NCI-H2196 treated with DMSO at 0.1 percent for 48 hours (cell line): ENCODE data around the gene PAIP2.

ENCODE experiments used
- DNase-seq: peaks from one replicate; lab custom pipeline; 2025; ENCODE audit not compliant: unreplicated experiment; lab: John Stamatoyannopoulos, UW

Gene PAIP2

DNA sequence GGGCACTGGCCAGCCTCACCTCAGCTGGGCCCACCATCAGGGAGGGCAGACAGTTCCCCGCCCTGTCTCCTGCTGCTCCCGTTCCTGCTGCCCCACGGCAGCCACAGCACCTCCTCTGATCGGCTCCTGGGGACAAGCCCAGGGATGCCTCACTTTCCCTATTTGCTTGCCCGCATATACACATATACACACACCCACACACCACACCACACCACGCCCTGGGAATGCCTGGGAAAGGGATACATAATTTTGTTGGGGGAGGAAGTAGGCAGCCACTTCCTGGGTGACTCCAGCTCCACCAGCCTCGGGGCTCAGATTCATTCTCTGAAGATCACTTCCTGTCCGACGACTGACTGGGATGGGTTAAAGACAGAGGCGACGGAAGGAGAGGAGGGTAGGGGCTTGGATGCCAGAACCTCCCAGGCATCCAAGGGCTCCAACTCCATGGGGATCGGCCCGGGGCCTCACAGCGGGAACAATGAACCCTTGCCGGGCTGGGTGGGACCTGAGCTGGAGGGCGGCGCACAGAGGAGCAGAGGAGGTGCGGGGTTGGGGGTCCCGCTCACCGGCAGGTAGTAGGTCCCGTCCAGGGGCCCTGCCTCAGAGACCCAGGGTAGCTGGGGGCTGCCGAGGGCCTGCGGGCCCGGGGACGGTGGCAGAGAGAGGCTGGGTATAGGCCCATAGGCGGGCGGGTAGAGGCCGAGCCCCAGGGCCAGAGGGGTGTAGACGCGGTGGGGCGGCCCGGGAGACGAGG is 50.1 kb downstream of the PAIP2 start:
- no peak for DNase-seq

GRCh38 chr5:139392324-139392677 is 50.6 kb downstream of the PAIP2 start:
- no peak for DNase-seq

GRCh38 chr5:139392678-139393496 is 51.2 kb downstream of the PAIP2 start:
- peak; percentile 71 for DNase-seq

GRCh38 chr5:139393497-139394122 is 52.0 kb downstream of the PAIP2 start:
- DNase-seq: no peak

GRCh38 chr5:139394123-139394653 is 52.5 kb downstream of the PAIP2 start:
- no peak for DNase-seq

GRCh38 chr5:139394654-139395566 is 53.3 kb downstream of the PAIP2 start, which contains the start of gene PROB1:
TSS of gene PROB1 (minus strand) at chr5:139395104. CDS start at chr5:139395081, 23 bp downstream.
- DNase-seq: no peak

- DNase-seq: no peak
Measured at GRCh38 chr5:139395844-139396640, 54.4 kb downstream of the PAIP2 start.

DNA sequence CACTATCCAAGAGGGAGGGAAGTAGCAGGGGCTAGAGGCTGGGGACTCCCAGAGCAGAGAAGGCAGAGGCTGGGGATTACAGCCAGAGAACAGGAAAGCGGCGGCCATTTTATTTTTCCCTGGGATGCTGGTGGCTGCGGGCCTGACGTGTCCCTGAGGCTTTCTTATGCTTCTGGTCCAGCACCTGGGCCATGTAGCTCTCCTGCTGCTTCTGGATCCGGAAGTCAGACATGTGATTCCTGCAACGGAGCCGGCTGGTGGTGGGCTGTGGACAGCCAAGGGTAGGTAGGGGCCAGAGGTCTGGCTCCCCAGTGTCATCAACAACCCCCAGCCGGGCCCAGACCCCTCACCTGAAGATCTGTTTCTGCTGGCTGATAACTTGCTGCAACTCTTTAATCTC is 55.0 kb downstream of the PAIP2 start:
- DNase-seq: no peak

- DNase-seq: no peak
Measured at GRCh38 chr5:139397921-139398320, 56.3 kb downstream of the PAIP2 start.

GRCh38 chr5:139399501-139400121 is 58.0 kb downstream of the PAIP2 start:
- DNase-seq: no peak

DNA sequence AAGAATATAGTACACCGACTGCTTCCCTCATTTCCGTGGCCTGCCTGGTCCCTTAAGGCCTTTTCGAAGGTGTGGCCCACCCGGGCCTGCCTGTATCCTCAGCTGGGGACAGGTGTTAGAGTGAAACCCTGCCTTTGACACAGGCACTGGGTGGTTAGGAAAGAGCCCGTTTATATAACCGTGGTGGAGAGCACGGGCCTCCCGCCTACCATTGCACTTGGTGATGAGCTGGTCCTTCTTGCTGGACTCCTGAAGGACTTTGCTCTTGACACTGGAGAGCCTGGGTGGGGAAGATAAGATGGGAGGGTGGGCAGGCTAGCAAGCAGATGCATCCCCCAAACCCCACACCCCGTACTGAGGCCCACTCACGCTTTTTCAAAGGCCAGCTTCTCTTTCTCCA is 59.9 kb downstream of the PAIP2 start:
- DNase-seq: no peak

- peak; percentile 2 for DNase-seq
Measured at GRCh38 chr5:139402561-139403158, 61.0 kb downstream of the PAIP2 start.

GRCh38 chr5:139403418-139403786 is 61.7 kb downstream of the PAIP2 start:
- DNase-seq: no peak

DNA sequence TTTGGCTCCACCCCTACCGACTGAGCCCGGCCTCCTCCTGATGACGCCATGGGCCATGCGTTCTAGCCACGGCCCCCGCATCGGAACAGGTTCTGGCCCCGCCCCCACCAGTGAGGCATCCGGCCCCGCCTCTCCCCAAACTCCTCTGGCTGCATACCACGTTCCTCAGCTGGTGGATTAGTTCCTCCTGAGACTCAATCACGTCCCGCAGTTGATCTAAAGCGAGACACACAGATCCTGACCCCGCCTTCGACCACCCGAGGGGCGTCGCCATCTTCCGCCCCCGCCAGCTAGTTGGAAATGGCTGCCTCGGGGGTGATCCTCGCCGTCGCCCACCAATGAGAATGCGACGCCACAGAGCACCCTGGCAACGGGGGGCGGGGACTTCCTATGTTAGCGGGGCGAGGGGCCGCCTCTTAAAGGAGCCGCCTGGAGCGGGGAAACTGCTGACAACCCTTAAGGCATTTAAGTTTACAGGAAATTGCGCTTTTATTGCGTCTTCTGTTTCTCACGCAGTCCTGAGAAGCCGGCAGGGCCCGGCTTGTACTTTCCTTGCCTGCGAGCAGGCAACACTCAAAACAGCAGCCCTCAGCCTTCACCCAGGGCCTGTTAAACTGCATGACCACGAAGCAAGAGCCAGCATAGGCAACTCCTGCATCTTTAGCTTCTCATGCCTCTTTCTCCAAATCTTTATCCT is 62.3 kb downstream of the PAIP2 start, which contains the start of gene SPATA24:
SPATA24 (minus strand) TSS at position 303 of the 697 bp plus-strand sequence; CDS start at position 274, 29 bp downstream.
- DNase-seq: peak; percentile 98

DNA sequence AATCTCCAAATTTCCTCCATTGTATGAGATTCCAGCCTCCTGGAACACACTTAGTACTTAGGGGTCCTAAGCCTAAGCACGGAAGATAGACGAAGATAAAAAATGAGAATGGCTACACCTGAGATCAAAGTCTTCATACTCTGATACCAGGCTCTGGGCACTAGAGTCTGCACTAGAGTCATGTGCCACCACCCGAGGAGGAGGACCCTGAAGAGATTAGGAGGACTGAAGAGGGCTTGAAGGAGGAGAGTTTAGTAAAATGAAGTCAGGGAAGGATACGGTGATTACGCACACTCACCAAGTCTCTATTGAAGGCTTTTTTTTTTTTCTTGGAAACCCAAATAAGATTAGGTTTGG is 62.8 kb downstream of the PAIP2 start:
- DNase-seq: no peak

- DNase-seq: no peak
Measured at GRCh38 chr5:139406963-139407362, 65.3 kb downstream of the PAIP2 start.

GRCh38 chr5:139407517-139407916 is 65.9 kb downstream of the PAIP2 start:
- DNase-seq: no peak

DNA sequence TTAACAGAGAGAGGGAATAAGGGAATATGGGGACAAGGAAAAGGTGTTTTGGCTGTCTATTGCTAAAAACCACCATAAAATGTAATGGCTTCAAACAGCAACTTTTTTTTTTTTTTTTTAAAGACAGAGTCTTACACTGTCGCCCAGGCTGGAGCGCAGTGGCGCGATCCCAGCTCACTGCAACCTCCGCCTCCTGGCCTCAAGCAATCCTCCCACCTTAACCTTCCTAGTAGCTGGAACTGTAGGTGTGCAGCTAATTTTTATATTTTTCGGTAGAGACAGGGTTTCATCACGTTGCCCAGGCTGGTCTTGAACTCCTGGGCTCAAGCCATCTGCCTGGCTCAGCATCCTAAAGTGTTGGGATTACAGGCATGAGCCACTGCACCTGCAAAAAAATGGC is 66.5 kb downstream of the PAIP2 start:
- no peak for DNase-seq
